ENCODE data around the gene PPP1CA. TPM values are rescaled to one million over a fixed set of nuclear protein-coding genes. Genes with fewer than 3 reads are reported as not detected.
A peak's percentile ranks its signal among the peaks of the same experiment; 100 is the strongest.

PPP1CA gene
- total RNA-seq, 1 donor from 2014 or later = 223 TPM

DNA sequence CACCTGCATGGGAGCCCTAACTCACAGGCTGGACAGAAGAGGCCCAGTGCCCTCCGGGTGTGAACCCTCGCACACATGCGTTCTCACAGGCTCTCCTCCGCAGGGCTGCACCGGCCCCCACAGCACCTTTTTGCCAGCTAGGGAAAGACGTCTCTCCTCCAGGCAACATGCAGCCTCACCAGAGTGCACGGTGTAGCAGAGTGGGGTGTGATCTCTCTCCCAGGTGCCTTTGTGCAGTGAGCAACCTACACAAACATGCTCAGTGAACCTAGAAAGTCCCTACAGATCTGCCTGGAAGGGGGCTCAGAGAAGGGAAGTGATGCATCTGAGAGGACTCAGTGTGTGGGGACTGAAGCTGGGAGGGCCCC lies 10.1 kb upstream of the PPP1CA start:
- no peak overlapping the region for H3K27ac Mint-ChIP-seq (ENCODE audit: unreplicated experiment)
- peaks cover 24% of the 10 kb centered on the region for H3K4me1 Mint-ChIP-seq
- no peak overlapping the region for H3K4me3 Mint-ChIP-seq
- peaks cover 46% of the 10 kb centered on the region for H3K27me3 Mint-ChIP-seq (ENCODE audit: low read depth)
- no peak for DNase-seq (ENCODE audit: low read depth, low spot score)
- no peaks in the 10 kb centered on the region for H3K36me3 Mint-ChIP-seq (ENCODE audit: low read depth)
- TF ChIP-seq, protein P1, sequence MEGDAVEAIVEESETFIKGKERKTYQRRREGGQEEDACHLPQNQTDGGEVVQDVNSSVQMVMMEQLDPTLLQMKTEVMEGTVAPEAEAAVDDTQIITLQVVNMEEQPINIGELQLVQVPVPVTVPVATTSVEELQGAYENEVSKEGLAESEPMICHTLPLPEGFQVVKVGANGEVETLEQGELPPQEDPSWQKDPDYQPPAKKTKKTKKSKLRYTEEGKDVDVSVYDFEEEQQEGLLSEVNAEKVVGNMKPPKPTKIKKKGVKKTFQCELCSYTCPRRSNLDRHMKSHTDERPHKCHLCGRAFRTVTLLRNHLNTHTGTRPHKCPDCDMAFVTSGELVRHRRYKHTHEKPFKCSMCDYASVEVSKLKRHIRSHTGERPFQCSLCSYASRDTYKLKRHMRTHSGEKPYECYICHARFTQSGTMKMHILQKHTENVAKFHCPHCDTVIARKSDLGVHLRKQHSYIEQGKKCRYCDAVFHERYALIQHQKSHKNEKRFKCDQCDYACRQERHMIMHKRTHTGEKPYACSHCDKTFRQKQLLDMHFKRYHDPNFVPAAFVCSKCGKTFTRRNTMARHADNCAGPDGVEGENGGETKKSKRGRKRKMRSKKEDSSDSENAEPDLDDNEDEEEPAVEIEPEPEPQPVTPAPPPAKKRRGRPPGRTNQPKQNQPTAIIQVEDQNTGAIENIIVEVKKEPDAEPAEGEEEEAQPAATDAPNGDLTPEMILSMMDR (conservative IDR thresholded peaks at IDR 0.05) = no peak
- H3K9me3 Mint-ChIP-seq = no peaks in the 10 kb centered on the region

DNA sequence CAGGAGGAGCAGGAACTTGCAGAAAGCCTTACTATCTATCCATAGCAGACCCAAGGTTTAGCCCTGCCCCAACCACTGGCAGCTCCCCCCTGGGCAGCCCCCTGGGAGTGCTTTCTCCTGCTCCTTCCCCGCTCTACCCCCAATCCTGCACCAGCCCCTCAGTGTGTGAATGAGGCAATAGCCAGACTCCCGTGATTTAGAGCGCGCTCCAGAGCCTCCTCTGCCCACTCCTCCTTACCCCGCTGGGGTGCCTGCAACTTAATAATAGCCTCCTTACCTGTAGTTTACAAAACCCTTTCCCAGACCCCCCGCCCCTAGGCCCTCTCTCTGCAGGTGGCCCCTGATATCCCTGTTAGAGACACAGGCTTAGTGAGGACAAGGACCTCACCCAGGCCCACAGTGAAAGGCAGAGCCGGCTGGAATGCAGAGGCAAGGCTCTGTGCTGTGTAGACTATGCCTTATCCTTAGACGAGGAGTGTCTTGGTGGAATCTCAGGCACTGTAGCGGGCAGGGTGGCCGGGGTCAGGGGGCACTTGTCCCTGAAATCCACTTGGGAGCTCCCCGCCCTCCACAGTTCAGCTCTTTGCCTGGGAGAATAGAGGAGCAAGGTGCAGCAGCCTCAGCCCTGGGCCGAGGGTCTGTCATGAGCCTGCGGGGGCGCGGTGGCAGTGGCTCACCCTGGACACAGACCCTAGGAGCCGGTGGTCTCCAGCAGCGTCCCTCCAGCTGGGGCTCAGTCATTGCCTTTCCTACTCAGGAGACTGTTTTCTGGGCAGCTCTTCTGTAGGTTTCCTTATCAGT lies 9.5 kb upstream of the PPP1CA start:
- Mint-ChIP-seq H3K27ac (ENCODE audit: unreplicated experiment) (no peak overlapping the region), H3K4me1 (peaks cover 18% of the 10 kb centered on the region), H3K36me3 (ENCODE audit: low read depth) (no peaks in the 10 kb centered on the region), H3K27me3 (ENCODE audit: low read depth) (peaks cover 40% of the 10 kb centered on the region), H3K4me3 (peak overlapping the region; percentile 59), H3K9me3 (no peaks in the 10 kb centered on the region)
- DNase-seq (ENCODE audit: low read depth, low spot score) = no peak
- TF ChIP-seq, protein P1 (conservative IDR thresholded peaks at IDR 0.05) = no peak

DNA sequence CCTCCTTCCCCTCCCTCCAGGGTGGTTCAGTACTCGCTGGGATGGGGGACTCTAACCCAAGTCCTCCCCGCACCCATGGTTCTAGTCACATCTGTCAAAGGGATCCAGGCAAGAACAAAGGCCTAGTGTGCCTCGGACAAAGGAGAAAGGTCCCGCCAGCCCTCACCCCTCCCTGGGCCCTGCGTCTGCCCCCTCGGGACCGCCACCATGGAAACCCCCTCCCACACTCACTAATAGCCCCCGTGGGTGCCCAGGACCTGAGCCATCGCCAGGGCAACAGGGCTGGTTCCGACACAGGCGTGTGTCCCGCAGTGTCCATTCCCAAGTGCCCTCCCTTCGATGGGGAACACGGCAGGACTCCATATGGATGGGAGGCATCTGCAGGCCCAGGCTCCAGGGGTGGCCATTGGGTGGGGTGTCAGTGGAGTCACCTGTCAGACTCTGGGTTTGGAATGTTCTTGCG lies 8.7 kb upstream of the PPP1CA start:
- Mint-ChIP-seq H3K4me1 (peaks cover 17% of the 10 kb centered on the region), H3K4me3 (no peak overlapping the region)
- TF ChIP-seq, protein P1 (conservative IDR thresholded peaks at IDR 0.05) = no peak

DNA sequence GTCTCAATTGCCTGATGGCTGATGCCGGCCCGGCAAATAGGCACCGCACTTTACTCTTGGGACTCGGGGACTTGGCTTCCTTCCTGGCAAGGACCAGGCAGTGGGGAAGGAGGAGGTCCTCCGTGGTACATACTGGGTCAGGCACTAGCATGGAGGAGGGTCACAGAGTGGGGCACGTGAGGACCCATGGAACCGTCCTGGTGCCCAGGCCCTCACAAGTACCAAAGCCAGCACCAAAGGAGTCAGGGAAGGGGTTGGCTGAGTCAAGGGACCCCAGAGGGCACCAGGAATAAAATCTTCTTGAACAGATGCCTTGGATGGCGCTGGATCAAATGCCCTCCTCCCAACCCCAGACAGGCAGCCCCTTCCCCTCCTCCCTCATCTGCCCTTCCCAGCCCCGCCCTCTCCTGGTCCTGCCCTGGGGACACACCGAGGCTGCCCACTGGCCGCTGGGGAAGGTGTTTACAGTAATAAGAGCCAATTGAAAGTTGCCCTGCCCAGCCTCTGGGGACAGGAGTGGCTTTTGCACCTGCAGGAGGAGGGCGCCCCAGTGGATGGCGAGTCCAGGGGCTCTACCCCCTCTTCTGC lies 8.2 kb upstream of the PPP1CA start:
- H3K27me3 Mint-ChIP-seq (ENCODE audit: low read depth) = peaks cover 31% of the 10 kb centered on the region
- no peak for DNase-seq (ENCODE audit: low read depth, low spot score)

More for the DNA sequence above, 8.7 kb upstream of the PPP1CA start:
- H3K36me3 Mint-ChIP-seq (ENCODE audit: low read depth) = no peaks in the 10 kb centered on the region
- peaks cover 36% of the 10 kb centered on the region for H3K27me3 Mint-ChIP-seq (ENCODE audit: low read depth)
- no peak for DNase-seq (ENCODE audit: low read depth, low spot score)
- no peaks in the 10 kb centered on the region for H3K9me3 Mint-ChIP-seq
- H3K27ac Mint-ChIP-seq (ENCODE audit: unreplicated experiment) = peak overlapping the region; percentile 90

DNA sequence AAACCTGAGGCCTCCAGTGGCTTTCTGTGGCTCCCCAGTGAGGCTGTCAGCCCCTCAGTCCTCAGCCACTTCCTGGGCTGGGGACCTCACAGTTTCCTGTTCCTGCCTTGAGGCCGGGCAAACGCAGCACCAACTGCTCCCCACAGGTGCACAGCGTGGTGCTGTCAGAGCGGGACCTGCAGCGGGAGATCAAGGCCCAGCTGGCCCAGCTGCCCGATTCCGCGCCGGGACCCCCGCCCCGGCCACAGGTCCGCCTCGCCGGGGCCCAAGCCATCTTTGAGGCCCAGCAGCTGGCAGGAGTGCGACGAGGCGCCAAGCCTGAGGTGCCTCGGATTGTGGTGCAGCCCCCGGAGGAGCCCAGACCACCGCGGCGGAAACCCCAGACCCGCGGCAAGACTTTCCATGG lies 7.6 kb upstream of the PPP1CA start:
- Mint-ChIP-seq H3K27me3 (ENCODE audit: low read depth) (peaks cover 25% of the 10 kb centered on the region), H3K9me3 (no peaks in the 10 kb centered on the region)
- no peak for DNase-seq (ENCODE audit: low read depth, low spot score)

More for the DNA sequence above, 8.2 kb upstream of the PPP1CA start:
- Mint-ChIP-seq H3K4me3 (no peak overlapping the region), H3K36me3 (ENCODE audit: low read depth) (no peaks in the 10 kb centered on the region), H3K4me1 (peaks cover 17% of the 10 kb centered on the region), H3K9me3 (no peaks in the 10 kb centered on the region), H3K27ac (ENCODE audit: unreplicated experiment) (peak overlapping the region; percentile 90)
- TF ChIP-seq, protein P1 (conservative IDR thresholded peaks at IDR 0.05) = no peak

More for the DNA sequence above, 7.6 kb upstream of the PPP1CA start:
- no peak overlapping the region for H3K27ac Mint-ChIP-seq (ENCODE audit: unreplicated experiment)
- H3K4me3 Mint-ChIP-seq = no peak overlapping the region
- TF ChIP-seq, protein P1 (conservative IDR thresholded peaks at IDR 0.05) = no peak
- H3K36me3 Mint-ChIP-seq (ENCODE audit: low read depth) = no peaks in the 10 kb centered on the region
- H3K4me1 Mint-ChIP-seq = peaks cover 22% of the 10 kb centered on the region
